A549 (cell line): ENCODE measurements around the gene COL4A6. TPM values are rescaled to one million over a fixed set of nuclear protein-coding genes. Genes with fewer than 3 reads are reported as not detected.

Experiments
- ATAC-seq, 2 experiments: fragments of 200-7000 bp in 1 of 2; fragments of >200 bp in 1 of 2; cut with Nextera tagmentation in 1 of 2; cut with Tn5 transposase in 1 of 2; 3 replicates each; pipeline versions ENCODE4 v1.8.0 to v1.9.1; 2018 to 2020; ENCODE audit warnings: mild to moderate bottlenecking in 1 of 2, moderate library complexity in 1 of 2
- CTCF ChIA-PET: fragments of 300-600 bp; sonication (Branson Sonifier 250); formaldehyde crosslinking; extraction: SDS; loops from one replicate; lab custom pipeline; 2021; ENCODE audit warnings: antibody characterized with exemption, inconsistent platforms; lab: Yijun Ruan, JAX
- POLR2A ChIA-PET: fragments of 350-600 bp; formaldehyde crosslinking; extraction: SDS; loops from one replicate; lab custom pipeline; 2021; ENCODE audit warnings: antibody characterized with exemption, inconsistent platforms; lab: Yijun Ruan, JAX
- DNase-seq, 2 experiments: peaks; one replicate each; pipeline versions ENCODE4 v3.0.0 to v3.0.0-alpha.2; 2011 to 2016; ENCODE audit warnings: low read depth in 1 of 2, low spot score in 1 of 2
- FAIRE-seq: peaks from 2 replicates; lab custom pipeline; 2011; peaks lifted over from hg19 to GRCh38; lab: Jason Lieb, UNC
- H3K27ac ChIP-seq, 2 experiments: fragments of >200 bp; sonication (Bioruptor Twin); formaldehyde crosslinking; 3 replicates each; pipeline ENCODE4 v1.5.1; 2016 to 2017
- H3K4me1 ChIP-seq: fragments of >200 bp; sonication (Bioruptor Twin); formaldehyde crosslinking; 3 replicates; pipeline ENCODE4 v1.6.1; 2016
- H3K4me2 ChIP-seq: fragments of >200 bp; sonication (Bioruptor Twin); formaldehyde crosslinking; 3 replicates; pipeline ENCODE4 v1.6.1; 2016
- H3K4me3 ChIP-seq: fragments of >200 bp; sonication (Bioruptor Twin); formaldehyde crosslinking; 3 replicates; pipeline ENCODE4 v1.5.1; 2016
- H3K9me3 ChIP-seq: fragments of >200 bp; sonication (Bioruptor Twin); formaldehyde crosslinking; 3 replicates; pipeline ENCODE4 v1.6.1; 2016
- ATOH8 ChIP-seq: fragments of 250-450 bp; sonication (Bioruptor Pico); IDR thresholded peaks from 2 replicates; pipeline ENCODE4 v1.5.0; 2020; ENCODE audit warnings: low read depth, mild to moderate bottlenecking, moderate library complexity
- BHLHE40 ChIP-seq: IDR thresholded peaks from 2 replicates; pipeline ENCODE4 v1.6.1; 2012; ENCODE audit warnings: low read depth, low read length, inconsistent platforms
- CBX2 ChIP-seq: fragments of 200-600 bp; sonication (generic); IDR thresholded peaks from 2 replicates; pipeline ENCODE4 v1.6.1; 2016; ENCODE audit warnings: low read depth, mild to moderate bottlenecking, borderline replicate concordance
- CBX8 ChIP-seq: fragments of 200-600 bp; sonication (generic); IDR thresholded peaks from 2 replicates; pipeline ENCODE4 v1.6.1; 2016
- CHD2 ChIP-seq: fragments of 150-350 bp; IDR thresholded peaks from 2 replicates; pipeline ENCODE4 v1.6.1; 2014; ENCODE audit warnings: low read length; ENCODE audit not compliant: partially characterized antibody
- CHD4 ChIP-seq: fragments of 200-600 bp; sonication (generic); IDR thresholded peaks from 2 replicates; pipeline ENCODE4 v1.6.1; 2016; ENCODE audit warnings: antibody characterized with exemption, mild to moderate bottlenecking, borderline replicate concordance
- EP300 ChIP-seq, 2 experiments: fragments of >200 bp; sonication (Bioruptor Twin); formaldehyde crosslinking; IDR thresholded peaks; 2 replicates in 1 of 2; 3 replicates in 1 of 2; pipeline ENCODE4 v1.6.1; 2016 to 2017
- ESRRA ChIP-seq: fragments of 150-350 bp; IDR thresholded peaks from 2 replicates; pipeline ENCODE4 v1.6.1; 2014; ENCODE audit warnings: mild to moderate bottlenecking, low read length, borderline replicate concordance
- HDAC2 ChIP-seq: fragments of 200-600 bp; sonication (generic); IDR thresholded peaks from 2 replicates; pipeline ENCODE4 v1.6.1; 2016
- HEYL ChIP-seq: fragments of 250-450 bp; sonication (Bioruptor Pico); IDR thresholded peaks from 2 replicates; pipeline ENCODE4 v1.8.0; 2021; ENCODE audit warnings: mild to moderate bottlenecking, moderate library complexity
- HMGXB4 ChIP-seq: fragments of 250-450 bp; sonication (Bioruptor Pico); IDR thresholded peaks from 2 replicates; pipeline ENCODE4 v1.5.0; 2021; ENCODE audit warnings: mild to moderate bottlenecking, moderate library complexity, borderline replicate concordance
- HOXA7 ChIP-seq: fragments of 250-450 bp; sonication (Bioruptor Pico); IDR thresholded peaks from 2 replicates; pipeline ENCODE4 v1.5.0; 2020; ENCODE audit warnings: mild to moderate bottlenecking, moderate library complexity
- KDM5A ChIP-seq: fragments of 200-600 bp; sonication (generic); IDR thresholded peaks from 2 replicates; pipeline ENCODE4 v1.6.1; 2016; ENCODE audit warnings: antibody characterized with exemption, mild to moderate bottlenecking
- MAX ChIP-seq: IDR thresholded peaks from 2 replicates; pipeline ENCODE4 v1.6.1; 2012
- MYC ChIP-seq: IDR thresholded peaks from 2 replicates; pipeline ENCODE4 v1.6.1; 2012; ENCODE audit warnings: mild to moderate bottlenecking, inconsistent platforms, low read length, improper control_type of control experiment, borderline replicate concordance
- NFE2L2 ChIP-seq: fragments of 150-350 bp; conservative IDR thresholded peaks from 2 replicates; pipeline ENCODE4 v1.6.1; 2014; ENCODE audit warnings: low read length
- NPAS2 ChIP-seq: fragments of 250-450 bp; sonication (Bioruptor Pico); IDR thresholded peaks from 2 replicates; pipeline ENCODE4 v1.8.0; 2022; ENCODE audit warnings: mild to moderate bottlenecking, moderate library complexity, borderline replicate concordance
- NR3C1 ChIP-seq: fragments of >200 bp; sonication (Bioruptor Twin); formaldehyde crosslinking; IDR thresholded peaks from 3 replicates; pipeline ENCODE4 v1.6.1; 2017
- PBX3 ChIP-seq: IDR thresholded peaks from 2 replicates; pipeline ENCODE4 v1.6.1; 2012
- POLR2A ChIP-seq: IDR thresholded peaks from 2 replicates; pipeline ENCODE4 v1.6.1; 2012; ENCODE audit warnings: mild to moderate bottlenecking, low read length
- RAD21 ChIP-seq, 2 experiments: fragments of >200 bp in 1 of 2; sonication (Bioruptor Twin) in 1 of 2; formaldehyde crosslinking in 1 of 2; IDR thresholded peaks in 1 of 2; conservative IDR thresholded peaks in 1 of 2; 2 replicates in 1 of 2; 3 replicates in 1 of 2; pipeline ENCODE4 v1.6.1; 2012 to 2018; ENCODE audit warnings: inconsistent platforms in 1 of 2
- RCOR1 ChIP-seq: fragments of 150-350 bp; IDR thresholded peaks from 2 replicates; pipeline ENCODE4 v1.6.1; 2014; ENCODE audit warnings: antibody characterized with exemption, low read length, low read depth
- REST ChIP-seq: fragments of 200-600 bp; sonication (generic); IDR thresholded peaks from 2 replicates; pipeline ENCODE4 v1.6.1; 2016; ENCODE audit warnings: antibody characterized with exemption, mild to moderate bottlenecking, moderate library complexity
- WGBS: methylation state at CpG from one replicate; pipeline ENCODE4 v1.1.6; 2017; ENCODE audit errors: missing lambda C conversion rate; 5-methylcytosine and 5-hydroxymethylcytosine counted together
- polyA plus RNA-seq, 4 experiments: library from polyadenylated mRNA; depleted of rRNA in 3 of 4; stranded (reverse); fragments of >200 nt; fragmentation: RNase III in 1 of 4; extraction: RNeasy Plus Mini Kit Qiagen cat#74134 plus additional on column Dnase treatment in 1 of 4; gene quantifications; 2 replicates in 3 of 4; 3 replicates in 1 of 4; pipeline ENCODE4 v1.2.3, GENCODE V29; 2011 to 2017

COL4A6 gene
- polyA plus RNA-seq, 2 of the 4 experiments (the other 2 are of a cell fraction) = 13.0 to 19.8 TPM

GRCh38 chrX:108292053-108292452 is 146.2 kb downstream of the COL4A6 start (continued):
- TF ChIP-seq NFE2L2 (no peak), MAX (no peak), NR3C1 (no peak)

- H3K9me3 ChIP-seq = no peaks in the 10 kb centered on the region
- WGBS = 49% methylated on average over 2 of the region's 2 CpGs
- DNase-seq (no peak), ATAC-seq (no peak), FAIRE-seq (no peak)
- POLR2A ChIA-PET = no interaction called here
- H3K4me3 ChIP-seq = no peak overlapping the region
- H3K4me2 ChIP-seq = no peak overlapping the region
- TF ChIP-seq POLR2A = no peak
- TF ChIP-seq HDAC2 = no peak
- no peak for TF ChIP-seq NPAS2 (CRISPR knock-in tag)
- TF ChIP-seq EP300 (IDR thresholded peaks at IDR 0.05) = no peak
- no peak for TF ChIP-seq CBX2
- no peak for TF ChIP-seq NFE2L2
- CTCF ChIA-PET = interaction anchor here (3.6 kb wide), 1 partner anchor 14 kb away, joined by 8 read pairs; no protein-coding TSS in a partner anchor
- H3K4me1 ChIP-seq = no peaks in the 10 kb centered on the region
- H3K27ac ChIP-seq = no peak overlapping the region
These were observed 152.3 kb downstream of the COL4A6 start for GRCh38 chrX:108285918-108286317.

- POLR2A ChIA-PET = no interaction called here
- 69% methylated on average over 2 of the region's 2 CpGs for WGBS
- Histone ChIP-seq H3K4me1 (no peaks in the 10 kb centered on the region), H3K9me3 (no peaks in the 10 kb centered on the region), H3K4me2 (no peak overlapping the region), H3K4me3 (no peak overlapping the region), H3K27ac (no peak overlapping the region)
- CTCF ChIA-PET = interaction anchor here (3.6 kb wide), 1 partner anchor 14 kb away, joined by 8 read pairs; no protein-coding TSS in a partner anchor
- no peak for ATAC-seq
- DNase-seq = no peak
- TF ChIP-seq HEYL (CRISPR knock-in tag) (no peak), MYC (no peak), HMGXB4 (CRISPR knock-in tag) (no peak), ESRRA (no peak)
- FAIRE-seq = no peak
These were observed 152.9 kb downstream of the COL4A6 start for GRCh38 chrX:108285356-108285755.

- Histone ChIP-seq H3K4me3 (no peak overlapping the region), H3K4me1 (peaks cover 12% of the 10 kb centered on the region; the same call in 1 of the 3 replicates), H3K27ac (no peak overlapping the region), H3K9me3 (no peaks in the 10 kb centered on the region), H3K4me2 (no peak overlapping the region)
- 63% methylated on average over 4 of the region's 4 CpGs for WGBS
- ChIA-PET CTCF (interaction anchor here (0.7 kb wide), 1 partner anchor 76 kb away, joined by 3 read pairs; no protein-coding TSS in a partner anchor), POLR2A (no interaction called here)
- peak; percentile 18 for FAIRE-seq
- TF ChIP-seq REST (no peak), CBX8 (no peak), CHD4 (no peak), ATOH8 (CRISPR knock-in tag) (no peak), RCOR1 (no peak), CHD2 (no peak), KDM5A (no peak), RAD21 (conservative IDR thresholded peaks at IDR 0.05 in 1 of 2, IDR thresholded peaks at IDR 0.05 in 1 of 2) (no peak), PBX3 (no peak), HOXA7 (CRISPR knock-in tag) (no peak), POLR2A (no peak), BHLHE40 (no peak)
- no peak for DNase-seq
- ATAC-seq = no peak
These were observed 162.5 kb downstream of the COL4A6 start for GRCh38 chrX:108275732-108276131.
